GM12878 (cell line): ENCODE measurements around the gene ADRA2C. TPM values are rescaled to one million over a fixed set of nuclear protein-coding genes. Genes with fewer than 3 reads are reported as not detected.
A peak's percentile ranks its signal among the peaks of the same experiment; 100 is the strongest.

Source experiments
- ATAC-seq: fragments of 200-7000 bp; cut with Tn5 transposase; 3 replicates; pipeline ENCODE4 v1.9.1; 2020; ENCODE audit warnings: mild to moderate bottlenecking, moderate library complexity
- BruUV-seq: library from RNA; stranded (reverse); fragments of 400-500 nt; replicated peaks from 2 replicates; lab custom pipeline; 2021; lab: Mats Ljungman, UMichigan
- CTCF ChIA-PET: fragments of 300-600 bp; sonication (Branson Sonifier 250); formaldehyde crosslinking; extraction: SDS; loops from one replicate; lab custom pipeline; 2021; ENCODE audit warnings: inconsistent platforms; lab: Yijun Ruan, JAX
- POLR2A ChIA-PET: fragments of 350-600 bp; formaldehyde crosslinking; extraction: SDS; loops from one replicate; lab custom pipeline; 2021; ENCODE audit warnings: inconsistent platforms; lab: Charles Lee
- RAD21 ChIA-PET: fragments of 300-600 bp; sonication (Branson Sonifier 250); formaldehyde crosslinking; loops from one replicate; lab custom pipeline; 2023; ENCODE audit warnings: antibody characterized with exemption; ENCODE audit not compliant: unreplicated experiment; lab: Charles Lee
- SMC1A ChIA-PET: fragments of 300-600 bp; sonication (Branson Sonifier 250); formaldehyde crosslinking; loops from one replicate; lab custom pipeline; 2023; ENCODE audit not compliant: unreplicated experiment, uncharacterized antibody; lab: Charles Lee
- DNase-seq: peaks from one replicate; pipeline ENCODE4 v3.0.0-alpha.2; 2011; ENCODE audit warnings: low read depth, low spot score
- FAIRE-seq: peaks from 3 replicates; lab custom pipeline; 2011; peaks lifted over from hg19 to GRCh38; lab: Jason Lieb, UNC
- H2AFZ ChIP-seq: 2 replicates; pipeline ENCODE4 v1.6.0; 2011; ENCODE audit warnings: low read depth, low read length, control low read depth; ENCODE audit not compliant: control insufficient read depth
- H3K27ac ChIP-seq: 2 replicates; pipeline ENCODE4 v1.5.1; 2011; ENCODE audit warnings: control low read depth; ENCODE audit not compliant: control insufficient read depth, insufficient read depth
- H3K27me3 ChIP-seq, 2 experiments: replicated peaks in 1 of 2; 2 replicates each; pipeline versions ENCODE4 v1.6.0 to v1.6.1; 2011; ENCODE audit warnings: low read length in 1 of 2; ENCODE audit not compliant: control insufficient read depth in 2 of 2, insufficient read depth in 2 of 2
- H3K36me3 ChIP-seq, 2 experiments: 2 replicates each; pipeline ENCODE4 v1.5.1; 2011; ENCODE audit warnings: low read length in 1 of 2; ENCODE audit not compliant: control insufficient read depth in 2 of 2, insufficient read depth in 2 of 2
- H3K4me1 ChIP-seq: 2 replicates; pipeline ENCODE4 v1.6.1; 2011; ENCODE audit warnings: mild to moderate bottlenecking, low read length, moderate library complexity, mixed read lengths; ENCODE audit not compliant: control insufficient read depth, insufficient read depth
- H3K4me2 ChIP-seq: 2 replicates; pipeline ENCODE4 v1.6.0; 2011; ENCODE audit warnings: control low read depth; ENCODE audit not compliant: control insufficient read depth, insufficient read depth
- H3K4me3 ChIP-seq: fragments of 200-600 bp; sonication (generic); 2 replicates; pipeline ENCODE4 v1.5.1; 2016
- H3K79me2 ChIP-seq: 2 replicates; pipeline ENCODE4 v1.6.0; 2011; ENCODE audit warnings: low read length; ENCODE audit not compliant: control insufficient read depth, insufficient read depth
- H3K9ac ChIP-seq: 2 replicates; pipeline ENCODE4 v1.8.0; 2011; ENCODE audit warnings: low read length, control low read depth, mixed read lengths; ENCODE audit not compliant: control insufficient read depth, insufficient read depth
- H3K9me3 ChIP-seq: replicated peaks from 3 replicates; pipeline ENCODE4 v1.5.1; 2011; ENCODE audit warnings: mild to moderate bottlenecking, low read length; ENCODE audit not compliant: control insufficient read depth, insufficient read depth
- H4K20me1 ChIP-seq: 2 replicates; pipeline ENCODE4 v1.6.0; 2011; ENCODE audit not compliant: control insufficient read depth, insufficient read depth
- BCL11A ChIP-seq: IDR thresholded peaks from 2 replicates; pipeline ENCODE4 v1.6.1; 2011; ENCODE audit warnings: low read depth, low read length
- NR2F1 ChIP-seq: fragments of 450-650 bp; conservative IDR thresholded peaks from 2 replicates; pipeline ENCODE4 v1.6.1; 2017; ENCODE audit warnings: mild to moderate bottlenecking
- REST ChIP-seq: IDR thresholded peaks from 2 replicates; pipeline ENCODE4 v1.6.1; 2012; ENCODE audit warnings: mild to moderate bottlenecking, low read depth, low read length
- TCF12 ChIP-seq: IDR thresholded peaks from 2 replicates; pipeline ENCODE4 v1.6.1; 2011; ENCODE audit warnings: low read depth, mild to moderate bottlenecking, low read length
- WGBS: methylation state at CpG from one replicate; pipeline ENCODE4 v1.1.6; 2016; ENCODE audit warnings: low lambda C conversion rate; ENCODE audit not compliant: insufficient replicate concordance, insufficient coverage; ENCODE audit errors: missing lambda C conversion rate; 5-methylcytosine and 5-hydroxymethylcytosine counted together
- in situ Hi-C: fragments of 300-500 bp; cut with MboI; formaldehyde crosslinking; loops from 9 replicates; pipeline ENCODE4 v1.14.3; 2018; ENCODE audit warnings: mixed read lengths
- intact Hi-C: fragments of 100-400 bp; cut with micrococcal nuclease; formaldehyde crosslinking; loops from one replicate; pipeline ENCODE4 v1.14.2; 2022; ENCODE audit not compliant: unreplicated experiment
- polyA plus RNA-seq, 11 experiments: library from polyadenylated mRNA; depleted of rRNA in 4 of 11; unstranded in 6 of 11; stranded (reverse) in 5 of 11; fragments of >200 nt; fragmentation: Nextera tagmentation in 4 of 11; fragmentation: Illumina TruSeq in 1 of 11; extraction: Ambion mirVana in 4 of 11; extraction: Trizol in 1 of 11; gene quantifications; 1 replicate in 1 of 11; 2 replicates in 10 of 11; pipeline versions ENCODE4 v1.2.1 to v1.2.3, GENCODE V29; 2011 to 2016; ENCODE audit warnings: inconsistent platforms in 2 of 11, missing spikeins in 2 of 11, low read depth in 1 of 11
- total RNA-seq, 4 experiments: library from RNA; depleted of rRNA in 3 of 4; stranded (reverse); fragments of >200 nt in 3 of 4; fragmentation: Illumina TruSeq in 1 of 4; extraction: Trizol in 1 of 4; gene quantifications; 2 replicates each; pipeline versions ENCODE4 v1.2.1 to v1.2.3, GENCODE V29; 2013 to 2021

ADRA2C gene
- total and polyA plus RNA-seq, 10 of the 15 experiments (the other 5 are each of a cell fraction or from before 2014, with no cell fraction given) = 0.15 TPM; not detected in 9

- in situ Hi-C loops (no loop called here), intact Hi-C loops (no loop called here)
- Histone ChIP-seq H3K27me3 (no peaks in the 10 kb centered on the region), H3K36me3 (no peaks in the 10 kb centered on the region), H3K9me3 (no peaks in the 10 kb centered on the region; the same call in 1 of the 3 replicates), H2AFZ (no peak overlapping the region), H3K4me1 (no peaks in the 10 kb centered on the region), H3K4me3 (no peak overlapping the region), H3K9ac (no peak overlapping the region), H3K4me2 (no peak overlapping the region), H3K79me2 (no peaks in the 10 kb centered on the region), H4K20me1 (no peaks in the 10 kb centered on the region), H3K27ac (no peak overlapping the region)
- no peak for FAIRE-seq
- RAD21 ChIA-PET = no interaction called here
- BruUV-seq = no TSS peak
- DNase-seq = no peak
- CTCF ChIA-PET = no interaction called here
- POLR2A ChIA-PET = no interaction called here
- SMC1A ChIA-PET = no interaction called here
- ATAC-seq = peak; percentile 47; the same call in 1 of the 3 replicates
- WGBS = 43% methylated on average over 13 of the region's 13 CpGs
- TF ChIP-seq TCF12 (no peak), NR2F1 (no peak), BCL11A (no peak), REST (peak; percentile 92)
Measured at GRCh38 chr4:3791910-3792542, 25.8 kb downstream of the ADRA2C start.
